Dedifferentiated amniotic fluid mesenchymal stem cell (primary cell): ENCODE measurements around the gene GCAT.
"Not testable (repeated sequence)": the region's sequence is repeated elsewhere in the genome, so short reads cannot be mapped to it uniquely, and the experiment has no call there.

Experiments used
- DNase-seq: peaks from one replicate; pipeline ENCODE4 v3.0.0-alpha.2; 2016; ENCODE audit errors: extremely low spot score

Gene GCAT

GRCh38 chr22:37782340-37783168 lies 25.2 kb upstream of the GCAT start:
- no peak for DNase-seq

- no peak for DNase-seq
These were observed 22.8 kb upstream of the GCAT start for GRCh38 chr22:37784829-37785495.

DNA sequence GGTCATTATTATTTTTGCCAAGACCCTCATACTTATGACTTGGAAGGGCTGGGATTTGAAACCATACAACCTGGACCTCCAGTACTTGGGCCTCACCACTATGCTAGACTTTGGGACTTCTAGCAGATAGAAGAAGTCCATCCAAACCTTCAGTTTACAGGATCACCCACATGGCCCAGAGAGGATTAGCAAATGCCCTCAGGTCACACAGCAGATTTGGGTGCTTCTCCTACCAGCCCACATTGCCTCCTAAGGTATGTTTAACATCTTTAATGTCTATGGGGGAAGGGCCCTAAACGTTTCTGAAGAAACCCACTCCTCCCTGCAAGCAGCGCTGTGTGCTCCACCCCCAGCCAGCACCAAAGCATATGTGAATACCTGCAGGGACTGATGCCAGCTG lies 17.5 kb upstream of the GCAT start:
- DNase-seq: no peak

- DNase-seq: no peak
These were observed 15.2 kb upstream of the GCAT start for GRCh38 chr22:37792494-37792893.

DNA sequence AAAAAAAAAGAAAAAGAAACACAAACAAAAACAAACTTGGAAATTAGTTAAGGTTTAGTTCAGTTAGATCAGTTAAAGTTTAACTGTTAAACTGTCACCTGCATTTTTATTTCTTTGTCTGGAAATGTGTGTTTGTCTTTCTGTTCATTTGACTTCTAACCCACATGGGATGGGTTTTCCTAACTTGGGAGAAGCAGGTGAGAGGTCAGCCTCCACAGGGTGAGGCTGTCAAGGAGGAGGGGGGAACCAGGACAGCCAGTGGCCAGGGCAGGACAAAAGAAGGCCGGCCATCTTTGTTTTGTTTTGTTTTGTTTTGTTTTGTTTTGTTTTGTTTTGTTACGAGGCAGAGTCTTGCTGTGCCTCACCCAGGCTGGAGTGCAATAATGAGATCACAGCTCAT lies 13.4 kb upstream of the GCAT start:
- no peak for DNase-seq

DNA sequence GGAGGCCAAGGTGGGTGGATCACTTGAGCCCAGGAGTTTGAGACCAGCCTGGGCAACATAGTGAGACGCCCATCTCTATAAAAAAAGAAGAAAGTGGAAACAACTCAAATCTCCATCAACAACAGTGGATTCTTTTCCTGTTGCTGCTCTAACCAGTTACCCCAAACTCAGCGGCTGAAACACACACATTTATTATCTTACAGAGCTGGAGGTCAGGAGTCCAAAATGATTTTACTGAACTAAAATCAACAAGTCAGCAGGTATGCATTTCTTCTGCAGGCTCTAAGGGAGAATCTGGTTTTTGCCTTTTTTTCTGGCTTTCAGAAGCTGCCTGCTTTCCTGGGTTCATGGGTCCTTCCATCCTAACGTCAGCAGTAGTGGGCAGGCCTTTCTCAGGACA lies 11.7 kb upstream of the GCAT start:
- no peak for DNase-seq

- not testable (repeated sequence) for DNase-seq
These were observed 10.5 kb upstream of the GCAT start for GRCh38 chr22:37797259-37797658.

DNA sequence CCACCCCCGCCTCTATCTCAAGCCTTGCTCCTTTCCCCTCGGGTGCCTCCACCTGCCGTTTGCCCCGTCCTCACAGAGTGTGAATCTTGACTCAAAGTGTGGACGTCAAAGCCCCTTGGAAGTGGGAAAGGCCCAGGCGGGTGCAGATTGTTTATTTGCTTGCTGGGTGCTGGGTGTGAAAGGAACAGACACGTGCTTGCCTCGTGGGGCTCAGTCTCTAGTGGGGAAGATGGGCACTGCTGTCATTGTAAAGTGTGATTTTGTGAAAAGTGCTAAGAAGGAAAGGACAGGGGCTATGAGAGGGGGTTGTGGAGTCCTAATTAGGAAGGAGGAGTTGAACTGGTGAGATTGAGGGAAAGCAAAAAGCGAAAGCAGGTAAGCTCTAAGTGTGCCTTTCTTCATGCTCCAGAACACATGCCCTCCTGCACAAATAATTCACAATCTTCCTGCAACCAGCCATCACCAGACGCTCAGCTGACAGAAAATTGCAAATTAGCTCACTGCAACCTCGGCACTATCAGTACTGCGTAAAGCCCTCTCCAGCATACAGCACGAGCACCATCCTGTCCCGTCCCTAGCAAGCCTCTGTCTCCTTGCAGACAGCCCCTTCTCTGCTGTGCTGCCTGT lies 9.7 kb upstream of the GCAT start:
- no peak for DNase-seq

DNA sequence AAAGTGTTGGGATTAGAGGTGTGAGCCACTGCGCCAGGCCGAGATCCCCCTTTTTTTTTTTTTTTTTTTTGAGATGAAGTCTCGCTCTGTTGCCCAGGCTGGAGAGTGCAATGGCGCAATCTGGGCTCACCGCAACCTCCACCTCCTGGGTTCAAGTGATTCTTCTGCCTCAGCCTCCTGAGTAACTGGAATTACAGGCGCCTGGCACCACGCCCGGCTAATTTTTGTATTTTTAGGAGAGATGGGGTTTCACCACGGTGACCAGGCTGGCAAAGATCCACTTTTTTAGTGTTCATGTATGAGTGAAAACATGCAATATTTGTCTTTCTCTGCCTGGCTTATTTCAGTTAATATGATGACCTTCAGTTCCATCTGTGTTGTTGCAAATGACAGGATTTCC lies 7.8 kb upstream of the GCAT start:
- not testable (repeated sequence) for DNase-seq

- DNase-seq: no peak
These were observed 5.8 kb upstream of the GCAT start for GRCh38 chr22:37801946-37802309.

GRCh38 chr22:37802310-37803194 lies 5.2 kb upstream of the GCAT start:
- no peak for DNase-seq

DNA sequence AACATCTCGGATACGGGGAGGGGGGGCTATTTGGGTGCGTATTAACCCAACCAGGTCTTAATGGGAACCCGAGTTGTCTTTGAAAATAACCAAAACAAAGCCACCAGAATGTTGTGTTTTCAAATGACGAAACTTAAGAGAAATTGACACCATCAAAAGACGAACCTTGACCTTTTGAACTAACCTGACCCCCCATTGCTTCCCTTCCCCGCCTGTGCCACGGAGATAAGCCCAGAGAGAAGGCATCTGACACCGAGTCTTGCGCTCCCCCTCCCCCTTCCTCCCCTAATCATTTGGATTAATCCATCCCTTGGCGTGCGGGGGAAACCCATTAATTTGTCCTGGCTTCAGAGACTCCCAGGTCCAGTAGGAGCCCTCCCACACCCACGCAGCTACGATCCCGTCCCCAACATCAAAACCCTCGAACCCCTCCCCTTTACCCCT lies 4.5 kb upstream of the GCAT start:
- no peak for DNase-seq

- no peak for DNase-seq
These were observed 3.9 kb upstream of the GCAT start for GRCh38 chr22:37803639-37804351.

- no peak for DNase-seq
These were observed 3.3 kb upstream of the GCAT start for GRCh38 chr22:37804352-37804880.

DNA sequence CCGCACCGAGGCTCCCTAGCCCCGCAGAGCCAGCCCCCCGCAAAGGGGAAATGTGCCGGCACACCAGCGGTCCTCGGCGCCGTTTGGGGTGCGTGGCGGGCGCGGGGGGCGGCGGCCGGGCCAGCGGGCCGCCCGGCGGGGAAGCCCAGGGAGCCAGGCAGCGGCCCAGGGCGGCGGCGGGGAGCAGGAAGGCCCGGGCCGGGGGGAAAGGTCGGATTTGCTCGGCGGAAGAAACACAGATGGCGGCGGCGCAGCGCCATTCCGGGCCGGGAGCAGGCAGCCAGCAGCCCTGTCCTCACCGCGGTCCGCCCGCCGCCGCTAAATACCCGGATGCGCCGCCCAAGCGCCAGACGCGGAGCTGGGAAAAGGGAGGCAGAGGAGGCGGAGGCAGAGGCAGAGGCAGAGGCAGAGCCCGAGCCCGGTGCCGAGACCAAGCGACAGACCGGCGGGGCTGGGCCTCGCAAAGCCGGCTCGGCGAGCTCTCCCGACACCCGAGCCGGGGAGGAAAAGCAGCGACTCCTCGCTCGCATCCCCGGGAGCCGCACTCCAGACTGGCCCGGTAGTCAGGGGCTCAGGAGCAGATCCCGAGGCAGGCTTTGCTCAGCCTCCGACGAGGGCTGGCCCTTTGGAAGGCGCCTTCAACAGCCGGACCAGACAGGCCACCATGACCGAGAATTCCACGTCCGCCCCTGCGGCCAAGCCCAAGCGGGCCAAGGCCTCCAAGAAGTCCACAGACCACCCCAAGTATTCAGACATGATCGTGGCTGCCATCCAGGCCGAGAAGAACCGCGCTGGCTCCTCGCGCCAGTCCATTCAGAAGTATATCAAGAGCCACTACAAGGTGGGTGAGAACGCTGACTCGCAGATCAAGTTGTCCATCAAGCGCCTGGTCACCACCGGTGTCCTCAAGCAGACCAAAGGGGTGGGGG lies 2.6 kb upstream of the GCAT start:
- peak; percentile 49 for DNase-seq

DNA sequence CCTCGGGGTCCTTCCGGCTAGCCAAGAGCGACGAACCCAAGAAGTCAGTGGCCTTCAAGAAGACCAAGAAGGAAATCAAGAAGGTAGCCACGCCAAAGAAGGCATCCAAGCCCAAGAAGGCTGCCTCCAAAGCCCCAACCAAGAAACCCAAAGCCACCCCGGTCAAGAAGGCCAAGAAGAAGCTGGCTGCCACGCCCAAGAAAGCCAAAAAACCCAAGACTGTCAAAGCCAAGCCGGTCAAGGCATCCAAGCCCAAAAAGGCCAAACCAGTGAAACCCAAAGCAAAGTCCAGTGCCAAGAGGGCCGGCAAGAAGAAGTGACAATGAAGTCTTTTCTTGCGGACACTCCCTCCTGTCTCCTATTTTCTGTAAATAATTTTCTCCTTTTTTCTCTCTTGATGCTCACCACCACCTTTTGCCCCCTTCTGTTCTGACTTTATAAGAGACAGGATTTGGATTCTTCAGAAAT lies 1.9 kb upstream of the GCAT start:
- DNase-seq: no peak

DNA sequence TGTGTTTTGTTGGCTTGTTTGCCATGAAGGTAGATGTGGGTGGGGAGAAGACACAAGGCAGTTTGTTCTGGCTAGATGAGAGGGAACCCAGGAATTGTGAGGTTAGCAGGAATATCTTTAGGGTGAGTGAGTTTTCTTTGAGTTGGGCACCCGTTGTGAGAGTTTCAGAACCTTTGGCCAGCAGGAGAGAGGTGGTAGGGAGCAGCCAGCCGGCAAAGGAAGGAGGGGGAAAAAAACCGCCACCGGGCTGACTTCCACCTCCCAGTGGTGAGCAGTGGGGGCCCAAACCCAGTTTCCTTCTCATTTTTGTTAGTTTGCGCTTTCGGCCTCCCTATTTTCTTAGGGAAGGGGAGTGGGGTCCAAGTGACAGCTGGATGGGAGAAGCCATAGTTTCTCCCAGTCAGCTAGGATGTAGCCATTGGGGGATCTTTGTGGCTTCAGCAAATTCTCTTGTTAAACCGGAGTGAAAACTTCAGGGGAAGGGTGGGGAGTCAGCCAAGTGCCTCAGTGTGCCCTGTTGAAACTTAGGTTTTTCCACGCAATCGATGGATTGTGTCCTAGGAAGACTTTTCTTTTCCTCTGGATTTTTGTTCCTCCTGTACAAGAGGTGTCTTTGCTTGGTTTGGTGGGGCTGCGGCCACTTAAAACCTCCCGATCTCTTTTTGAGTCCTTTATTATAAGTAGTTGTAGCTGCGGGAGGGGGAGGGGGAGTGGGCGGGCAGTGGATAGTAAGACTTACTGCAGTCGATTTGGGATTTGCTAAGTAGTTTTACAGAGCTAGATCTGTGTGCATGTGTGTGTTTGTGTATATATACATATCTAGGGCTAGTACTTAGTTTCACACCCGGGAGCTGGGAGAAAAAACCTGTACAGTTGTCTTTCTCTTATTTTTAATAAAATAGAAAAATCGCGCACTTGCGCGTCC lies 1.1 kb upstream of the GCAT start:
- DNase-seq: no peak

- no peak for DNase-seq
These were observed 542 bp downstream of the GCAT start for GRCh38 chr22:37808294-37808657.
